AG09309 (cell line): ENCODE data around the gene LRCH1.
A peak's percentile ranks its signal among the peaks of the same experiment; 100 is the strongest.

Source experiments
- DNase-seq: peaks from one replicate; pipeline ENCODE4 v3.0.0-alpha.2; 2010; ENCODE audit warnings: low read depth
- H3K4me3 ChIP-seq: 2 replicates; pipeline ENCODE4 v1.5.1; 2011; ENCODE audit warnings: mild to moderate bottlenecking, low read depth, low read length, moderate library complexity; ENCODE audit not compliant: control insufficient read depth
- TF ChIP-seq, protein P1 (sequence below): IDR thresholded peaks from 2 replicates; pipeline ENCODE4 v1.5.1; 2011; ENCODE audit warnings: mild to moderate bottlenecking, low read depth, low read length, inconsistent platforms; ENCODE audit not compliant: insufficient read depth, control insufficient read depth; ENCODE audit errors: missing control alignments

The LRCH1 gene

DNA sequence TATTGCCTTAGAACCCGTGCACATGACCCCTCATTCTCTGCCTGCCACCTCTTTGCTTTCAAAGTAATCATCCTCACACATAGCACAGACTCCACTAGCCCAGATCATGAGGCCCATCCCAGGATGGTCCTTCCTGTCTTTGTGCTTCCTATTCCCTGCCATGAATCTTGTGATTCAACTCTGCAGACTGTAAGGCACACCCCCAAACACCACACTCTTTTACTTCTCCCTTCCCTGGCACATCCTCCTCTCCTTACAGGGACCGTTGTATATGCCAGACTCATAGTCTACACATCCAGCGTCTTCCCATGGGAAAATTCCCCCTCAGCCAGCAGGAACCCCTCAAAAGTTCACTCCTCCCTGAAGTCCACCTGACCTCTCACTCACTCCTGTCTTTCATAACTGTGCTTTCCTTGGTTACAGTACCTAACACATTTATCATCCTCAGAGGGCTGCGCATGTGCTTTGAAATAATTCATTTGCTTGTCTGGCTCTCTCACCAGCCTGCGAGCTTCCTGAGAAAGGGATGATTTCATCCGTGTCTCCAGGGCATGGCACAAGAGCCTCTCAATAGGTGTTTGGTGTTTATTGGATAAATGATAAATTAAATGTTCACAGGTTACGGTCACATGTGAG lies 26.8 kb upstream of the LRCH1 start:
- no peak for DNase-seq
- TF ChIP-seq, protein P1, sequence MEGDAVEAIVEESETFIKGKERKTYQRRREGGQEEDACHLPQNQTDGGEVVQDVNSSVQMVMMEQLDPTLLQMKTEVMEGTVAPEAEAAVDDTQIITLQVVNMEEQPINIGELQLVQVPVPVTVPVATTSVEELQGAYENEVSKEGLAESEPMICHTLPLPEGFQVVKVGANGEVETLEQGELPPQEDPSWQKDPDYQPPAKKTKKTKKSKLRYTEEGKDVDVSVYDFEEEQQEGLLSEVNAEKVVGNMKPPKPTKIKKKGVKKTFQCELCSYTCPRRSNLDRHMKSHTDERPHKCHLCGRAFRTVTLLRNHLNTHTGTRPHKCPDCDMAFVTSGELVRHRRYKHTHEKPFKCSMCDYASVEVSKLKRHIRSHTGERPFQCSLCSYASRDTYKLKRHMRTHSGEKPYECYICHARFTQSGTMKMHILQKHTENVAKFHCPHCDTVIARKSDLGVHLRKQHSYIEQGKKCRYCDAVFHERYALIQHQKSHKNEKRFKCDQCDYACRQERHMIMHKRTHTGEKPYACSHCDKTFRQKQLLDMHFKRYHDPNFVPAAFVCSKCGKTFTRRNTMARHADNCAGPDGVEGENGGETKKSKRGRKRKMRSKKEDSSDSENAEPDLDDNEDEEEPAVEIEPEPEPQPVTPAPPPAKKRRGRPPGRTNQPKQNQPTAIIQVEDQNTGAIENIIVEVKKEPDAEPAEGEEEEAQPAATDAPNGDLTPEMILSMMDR: no peak
- no peak overlapping the region for H3K4me3 ChIP-seq

DNA sequence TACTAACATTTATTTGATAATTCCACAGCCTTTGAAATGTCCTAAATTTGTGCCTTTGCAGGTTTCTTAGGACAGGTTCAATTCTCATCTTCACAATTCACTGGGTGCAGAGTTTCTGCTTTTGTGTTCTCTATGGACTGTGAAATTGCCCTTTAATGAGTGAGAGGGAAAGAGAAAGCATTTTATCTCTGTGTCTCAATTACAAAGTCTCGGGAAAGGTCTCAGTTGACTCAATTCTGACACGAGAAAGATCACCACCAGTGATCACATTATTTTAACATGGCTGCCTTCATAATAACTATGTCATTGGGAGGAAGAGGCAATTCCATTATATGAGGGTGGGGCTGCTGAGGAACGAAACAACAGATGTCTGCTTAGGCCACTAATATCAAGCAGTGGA lies 26.2 kb upstream of the LRCH1 start:
- TF ChIP-seq, protein P1: no peak
- no peak overlapping the region for H3K4me3 ChIP-seq
- DNase-seq: no peak

DNA sequence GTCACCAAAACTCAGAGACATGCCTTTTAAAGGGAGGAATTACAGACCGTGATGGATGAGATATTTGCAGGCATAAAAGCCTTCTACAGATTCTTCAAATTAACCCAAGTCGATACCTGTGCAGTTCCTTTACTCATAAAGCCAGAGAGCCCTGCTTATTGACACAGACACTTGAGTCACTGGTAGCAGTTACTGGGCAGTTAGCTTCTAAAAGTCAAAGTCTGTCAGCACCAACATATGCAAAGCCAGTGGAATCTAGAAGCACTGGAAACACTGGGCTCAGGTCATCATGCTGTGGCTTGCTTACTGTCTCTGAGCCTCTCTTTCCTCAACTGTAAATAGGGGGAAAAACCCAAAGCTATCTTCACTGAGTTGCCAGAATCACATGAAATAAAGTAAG lies 25.7 kb upstream of the LRCH1 start:
- no peak overlapping the region for H3K4me3 ChIP-seq
- TF ChIP-seq, protein P1: no peak
- DNase-seq: no peak

DNA sequence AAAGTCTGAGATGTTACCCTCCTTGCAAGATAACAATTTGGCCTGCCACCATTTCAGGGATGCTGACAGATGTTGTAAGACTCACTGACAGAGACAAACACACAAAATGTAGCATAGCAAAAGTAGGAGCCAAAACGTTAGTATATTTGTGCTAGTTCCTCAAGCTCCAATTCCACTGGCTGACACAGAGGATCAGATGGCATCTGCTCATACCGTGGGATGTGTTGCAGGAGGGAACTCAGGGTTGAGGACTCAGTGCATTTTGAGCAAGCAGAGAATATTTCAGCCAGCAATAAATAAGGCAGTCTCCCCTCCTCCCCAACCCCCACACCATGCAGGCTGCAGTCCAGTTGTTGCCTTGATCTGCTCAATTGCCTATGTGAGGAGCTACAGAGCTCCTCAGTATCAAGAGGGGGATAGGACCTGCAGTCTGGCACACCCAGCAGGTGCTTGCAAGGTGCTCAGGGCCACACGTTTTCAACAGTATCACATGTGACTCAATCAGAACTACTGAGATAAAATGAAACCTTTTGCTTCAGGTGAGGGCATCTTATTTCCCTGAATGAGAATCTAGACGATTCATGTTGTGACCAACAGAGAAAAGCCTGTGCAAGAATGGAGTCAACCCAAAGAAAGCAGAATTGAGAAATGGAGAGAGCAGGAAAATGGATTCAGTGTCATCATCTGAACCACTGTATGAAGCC lies 23.6 kb upstream of the LRCH1 start:
- DNase-seq: no peak
- H3K4me3 ChIP-seq: no peak overlapping the region
- TF ChIP-seq, protein P1: no peak

DNA sequence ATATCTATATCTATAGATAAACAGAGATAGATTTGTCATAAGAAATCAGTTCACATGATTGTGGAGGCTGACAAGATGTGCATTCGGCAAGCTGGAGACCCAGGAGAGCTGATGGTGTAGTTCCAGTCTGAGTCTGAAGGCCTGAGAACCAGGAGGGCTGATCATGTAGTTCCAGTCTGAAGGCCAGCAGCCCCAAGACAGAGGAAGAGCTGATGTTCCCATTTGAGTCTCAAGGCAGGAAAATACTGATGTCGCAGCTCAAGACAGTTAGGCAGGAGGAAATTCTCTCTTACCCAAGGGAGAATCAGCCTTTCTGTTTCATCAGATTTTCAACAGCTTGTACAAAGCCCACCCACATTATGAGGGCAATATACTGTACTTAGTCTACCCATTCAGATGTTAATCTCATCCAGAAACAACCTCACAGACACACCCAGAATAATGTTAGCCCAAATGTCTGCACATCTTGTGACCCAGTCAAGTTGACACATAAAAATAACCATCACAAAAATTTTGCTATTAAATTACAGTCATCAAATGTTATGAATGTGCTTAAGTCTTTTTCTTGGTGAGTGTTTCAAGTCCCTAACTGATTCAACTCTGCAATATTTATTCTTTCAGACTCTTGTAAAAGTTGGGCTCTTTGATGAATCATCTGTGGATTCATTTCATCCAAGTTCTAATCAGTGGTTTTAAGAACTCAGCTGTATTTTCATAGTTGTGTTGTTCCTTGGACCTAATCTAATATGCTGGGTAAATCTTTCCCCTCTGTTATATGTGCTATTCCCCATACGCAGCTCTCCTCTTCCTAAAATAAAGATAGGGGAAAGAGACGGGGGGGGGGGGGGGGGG lies 22.7 kb upstream of the LRCH1 start:
- DNase-seq: peak; percentile 67
- H3K4me3 ChIP-seq: no peak overlapping the region
- TF ChIP-seq, protein P1: no peak

DNA sequence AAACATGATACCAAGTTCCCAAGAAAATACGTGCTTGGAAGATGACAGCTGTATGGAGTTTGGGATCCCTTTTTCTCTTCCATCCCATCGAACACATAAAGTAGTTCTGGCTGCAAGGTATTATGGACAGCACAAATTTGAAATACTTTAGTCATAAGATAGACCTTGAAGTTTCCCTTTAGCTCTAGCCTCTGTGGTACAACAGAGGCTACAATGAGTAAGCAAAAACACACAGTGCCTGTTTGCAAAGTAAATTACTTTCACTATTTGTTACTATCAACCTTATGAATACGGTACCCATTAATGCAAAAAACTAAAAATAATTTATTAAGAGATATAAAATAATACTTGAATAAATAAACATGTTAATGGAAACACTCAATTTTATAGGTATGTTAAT lies 21.0 kb upstream of the LRCH1 start:
- H3K4me3 ChIP-seq: no peak overlapping the region
- no peak for DNase-seq
- TF ChIP-seq, protein P1: no peak
